ENCODE data around the gene CCDC154.
"Not testable (repeated sequence)": the region's sequence is repeated elsewhere in the genome, so short reads cannot be mapped to it uniquely, and the experiment has no call there.

CCDC154 gene

GRCh38 chr16:1471569-1472194 is 27.3 kb upstream of the CCDC154 start:
- CTCF ChIA-PET = interaction anchor here (0.6 to 1.4 kb wide), 4 partner anchors 31 to 108 kb away, joined by 3 to 4 read pairs (median 3); no protein-coding TSS in a partner anchor
- H3K4me1 ChIP-seq (ENCODE audit: control extremely low read depth in 1 of 4, control insufficient read depth in 4 of 4, insufficient read depth in 4 of 4, low read length in 3 of 4) = peaks cover 11 to 66% (median 57%) of the 10 kb centered on the region in 4 experiments
- no peaks in the 10 kb centered on the region for H3K9me3 ChIP-seq (ENCODE audit: control extremely low read depth in 1 of 5, control insufficient read depth in 4 of 5, insufficient read depth in 2 of 5, low read depth in 1 of 5, low read length in 4 of 5)
- POLR2A ChIA-PET = interaction anchor here (0.6 to 1.0 kb wide), 2 partner anchors 11 to 667 kb away, joined by 3 read pairs; no protein-coding TSS in a partner anchor
- H3K27ac ChIP-seq (ENCODE audit: insufficient read depth in 1 of 2, low read depth in 1 of 2, low read length in 2 of 2, poor library complexity in 1 of 2, severe bottlenecking in 2 of 2) = peak overlapping the region; percentile 67 to 82
- H3K27me3 ChIP-seq (replicated peaks in 2 of 5; ENCODE audit: control insufficient read depth in 4 of 5, insufficient read depth in 5 of 5, low read length in 4 of 5) = no peaks in the 10 kb centered on the region
- H3K4me3 ChIP-seq (ENCODE audit: control insufficient read depth in 1 of 7, extremely low read depth in 1 of 7, insufficient read depth in 4 of 7, low read depth in 2 of 7, low read length in 6 of 7) = peak overlapping the region in 6 of 7 experiments; percentile 9 to 59 (median 51)
- H3K36me3 ChIP-seq (ENCODE audit: control insufficient read depth in 4 of 4, insufficient read depth in 4 of 4, low read length in 3 of 4) = peaks cover 0 to 19% (median 0%) of the 10 kb centered on the region in 4 experiments
- DNase-seq = peak in 2 of 3 donors; percentile 58 to 70
- WGBS (ENCODE audit: insufficient coverage) = 25% methylated on average over 22 of the region's 26 CpGs

GRCh38 chr16:1470481-1471251 is 26.3 kb upstream of the CCDC154 start:
- Histone ChIP-seq H3K27ac (ENCODE audit: insufficient read depth in 1 of 2, low read depth in 1 of 2, low read length in 2 of 2, poor library complexity in 1 of 2, severe bottlenecking in 2 of 2) (peak overlapping the region; percentile 67 to 82), H3K36me3 (ENCODE audit: control insufficient read depth in 4 of 4, insufficient read depth in 4 of 4, low read length in 3 of 4) (peaks cover 0 to 22% (median 4%) of the 10 kb centered on the region in 4 experiments), H3K27me3 (replicated peaks in 2 of 5; ENCODE audit: control insufficient read depth in 4 of 5, insufficient read depth in 5 of 5, low read length in 4 of 5) (no peaks in the 10 kb centered on the region), H3K4me3 (ENCODE audit: control insufficient read depth in 1 of 7, extremely low read depth in 1 of 7, insufficient read depth in 4 of 7, low read depth in 2 of 7, low read length in 6 of 7) (peak overlapping the region in 4 of 7 experiments; percentile 19 to 59 (median 54)), H3K9me3 (ENCODE audit: control extremely low read depth in 1 of 5, control insufficient read depth in 4 of 5, insufficient read depth in 2 of 5, low read depth in 1 of 5, low read length in 4 of 5) (no peaks in the 10 kb centered on the region), H3K4me1 (ENCODE audit: control extremely low read depth in 1 of 4, control insufficient read depth in 4 of 4, insufficient read depth in 4 of 4, low read length in 3 of 4) (peaks cover 11 to 63% (median 54%) of the 10 kb centered on the region in 4 experiments)
- WGBS (ENCODE audit: insufficient coverage) = 78% methylated on average over 10 of the region's 14 CpGs
- DNase-seq = no peak
- ChIA-PET CTCF (interaction anchor here (0.6 to 1.4 kb wide), 3 partner anchors 30 to 107 kb away, joined by 3 to 4 read pairs (median 3); no protein-coding TSS in a partner anchor), POLR2A (interaction anchor here (0.6 kb wide), 1 partner anchor 666 kb away, joined by 3 read pairs; no protein-coding TSS in a partner anchor)

- ChIA-PET POLR2A (no interaction called here), CTCF (no interaction called here)
- Histone ChIP-seq H3K9me3 (ENCODE audit: control extremely low read depth in 1 of 5, control insufficient read depth in 4 of 5, insufficient read depth in 2 of 5, low read depth in 1 of 5, low read length in 4 of 5) (no peaks in the 10 kb centered on the region), H3K4me1 (ENCODE audit: control extremely low read depth in 1 of 4, control insufficient read depth in 4 of 4, insufficient read depth in 4 of 4, low read length in 3 of 4) (peaks cover 11 to 55% (median 47%) of the 10 kb centered on the region in 4 experiments), H3K4me3 (ENCODE audit: control insufficient read depth in 1 of 7, extremely low read depth in 1 of 7, insufficient read depth in 4 of 7, low read depth in 2 of 7, low read length in 6 of 7) (peak overlapping the region in 4 of 7 experiments; percentile 3 to 52 (median 28)), H3K27me3 (replicated peaks in 2 of 5; ENCODE audit: control insufficient read depth in 4 of 5, insufficient read depth in 5 of 5, low read length in 4 of 5) (no peaks in the 10 kb centered on the region), H3K27ac (ENCODE audit: insufficient read depth in 1 of 2, low read depth in 1 of 2, low read length in 2 of 2, poor library complexity in 1 of 2, severe bottlenecking in 2 of 2) (peak overlapping the region; percentile 67 to 82), H3K36me3 (ENCODE audit: control insufficient read depth in 4 of 4, insufficient read depth in 4 of 4, low read length in 3 of 4) (peaks cover 0 to 26% (median 8%) of the 10 kb centered on the region in 4 experiments)
- peak; percentile 53 to 89 (median 74) for DNase-seq
- 72% methylated on average over 20 of the region's 20 CpGs for WGBS (ENCODE audit: insufficient coverage)
Observed at GRCh38 chr16:1469693-1470201, 25.4 kb upstream of the CCDC154 start.

- POLR2A ChIA-PET = interaction anchor here (0.6 kb wide), 1 partner anchor 384 kb away, joined by 4 read pairs; no protein-coding TSS in a partner anchor
- Histone ChIP-seq H3K27ac (ENCODE audit: insufficient read depth in 1 of 2, low read depth in 1 of 2, low read length in 2 of 2, poor library complexity in 1 of 2, severe bottlenecking in 2 of 2) (peak overlapping the region; percentile 67 to 82), H3K4me1 (ENCODE audit: control extremely low read depth in 1 of 4, control insufficient read depth in 4 of 4, insufficient read depth in 4 of 4, low read length in 3 of 4) (peaks cover 9 to 49% (median 45%) of the 10 kb centered on the region in 4 experiments), H3K36me3 (ENCODE audit: control insufficient read depth in 4 of 4, insufficient read depth in 4 of 4, low read length in 3 of 4) (peaks cover under 1 to 31% (median 10%) of the 10 kb centered on the region in 4 experiments)
- DNase-seq; H3K27me3 ChIP-seq (replicated peaks in 2 of 5; ENCODE audit: control insufficient read depth in 4 of 5, insufficient read depth in 5 of 5, low read length in 4 of 5); H3K9me3 ChIP-seq (ENCODE audit: control extremely low read depth in 1 of 5, control insufficient read depth in 4 of 5, insufficient read depth in 2 of 5, low read depth in 1 of 5, low read length in 4 of 5); H3K4me3 ChIP-seq (ENCODE audit: control insufficient read depth in 1 of 7, extremely low read depth in 1 of 7, insufficient read depth in 4 of 7, low read depth in 2 of 7, low read length in 6 of 7); CTCF ChIA-PET: not testable (repeated sequence)
- 100% methylated on average over 1 of the region's 5 CpGs for WGBS (ENCODE audit: insufficient coverage)
Observed at GRCh38 chr16:1469141-1469540, 24.8 kb upstream of the CCDC154 start.

GRCh38 chr16:1468426-1468810 is 24.1 kb upstream of the CCDC154 start:
- DNase-seq = no peak
- Histone ChIP-seq H3K27me3 (replicated peaks in 2 of 5; ENCODE audit: control insufficient read depth in 4 of 5, insufficient read depth in 5 of 5, low read length in 4 of 5) (no peaks in the 10 kb centered on the region), H3K9me3 (ENCODE audit: control extremely low read depth in 1 of 5, control insufficient read depth in 4 of 5, insufficient read depth in 2 of 5, low read depth in 1 of 5, low read length in 4 of 5) (no peaks in the 10 kb centered on the region), H3K4me3 (ENCODE audit: control insufficient read depth in 1 of 7, extremely low read depth in 1 of 7, insufficient read depth in 4 of 7, low read depth in 2 of 7, low read length in 6 of 7) (no peak overlapping the region), H3K36me3 (ENCODE audit: control insufficient read depth in 4 of 4, insufficient read depth in 4 of 4, low read length in 3 of 4) (peaks cover 2 to 37% (median 12%) of the 10 kb centered on the region in 4 experiments), H3K27ac (ENCODE audit: insufficient read depth in 1 of 2, low read depth in 1 of 2, low read length in 2 of 2, poor library complexity in 1 of 2, severe bottlenecking in 2 of 2) (no peak overlapping the region), H3K4me1 (ENCODE audit: control extremely low read depth in 1 of 4, control insufficient read depth in 4 of 4, insufficient read depth in 4 of 4, low read length in 3 of 4) (peaks cover 6 to 42% (median 38%) of the 10 kb centered on the region in 4 experiments)
- POLR2A ChIA-PET = no interaction called here
- CTCF ChIA-PET = no interaction called here
- over 99% methylated on average over 14 of the region's 22 CpGs for WGBS (ENCODE audit: insufficient coverage)

GRCh38 chr16:1466968-1467521 is 22.7 kb upstream of the CCDC154 start:
- WGBS (ENCODE audit: insufficient coverage) = 96% methylated on average over 6 of the region's 14 CpGs
- peaks cover 5 to 46% (median 16%) of the 10 kb centered on the region in 4 experiments for H3K36me3 ChIP-seq (ENCODE audit: control insufficient read depth in 4 of 4, insufficient read depth in 4 of 4, low read length in 3 of 4)
- POLR2A ChIA-PET = interaction anchor here (0.7 kb wide), 1 partner anchor 35 kb away, joined by 3 read pairs; no protein-coding TSS in a partner anchor
- no peaks in the 10 kb centered on the region for H3K9me3 ChIP-seq (ENCODE audit: control extremely low read depth in 1 of 5, control insufficient read depth in 4 of 5, insufficient read depth in 2 of 5, low read depth in 1 of 5, low read length in 4 of 5)
- H3K27me3 ChIP-seq (replicated peaks in 2 of 5; ENCODE audit: control insufficient read depth in 4 of 5, insufficient read depth in 5 of 5, low read length in 4 of 5) = no peaks in the 10 kb centered on the region
- no peak overlapping the region for H3K4me3 ChIP-seq (ENCODE audit: control insufficient read depth in 1 of 7, extremely low read depth in 1 of 7, insufficient read depth in 4 of 7, low read depth in 2 of 7, low read length in 6 of 7)
- CTCF ChIA-PET = no interaction called here
- H3K4me1 ChIP-seq (ENCODE audit: control extremely low read depth in 1 of 4, control insufficient read depth in 4 of 4, insufficient read depth in 4 of 4, low read length in 3 of 4) = peaks cover 6 to 28% (median 26%) of the 10 kb centered on the region in 4 experiments
- no peak for DNase-seq
- H3K27ac ChIP-seq (ENCODE audit: insufficient read depth in 1 of 2, low read depth in 1 of 2, low read length in 2 of 2, poor library complexity in 1 of 2, severe bottlenecking in 2 of 2) = no peak overlapping the region
